CD4-positive, alpha-beta T cell (primary cell): ENCODE data around the gene HMGA1. TPM values are rescaled to one million over a fixed set of nuclear protein-coding genes. Genes with fewer than 3 reads are reported as not detected.

Experiments used
- ATAC-seq: fragments of 200-7000 bp; cut with Tn5 transposase; one replicate; pipeline ENCODE4 v1.10.0; 2022; ENCODE audit warnings: mild to moderate bottlenecking; ENCODE audit not compliant: poor library complexity
- CTCF ChIA-PET: fragments of 350-600 bp; sonication (Branson Sonifier 250); formaldehyde crosslinking; loops from one replicate; lab custom pipeline; 2021; ENCODE audit warnings: antibody characterized with exemption, inconsistent platforms; lab: Charles Lee
- POLR2A ChIA-PET: fragments of 350-600 bp; sonication (Branson Sonifier 250); formaldehyde crosslinking; loops from one replicate; lab custom pipeline; 2021; ENCODE audit warnings: antibody characterized with exemption, inconsistent platforms; lab: Charles Lee
- DNase-seq, 14 experiments: peaks; one replicate each; pipeline ENCODE4 v3.0.0-alpha.2; 2013 to 2020; ENCODE audit warnings: mixed read lengths in 2 of 14
- H3K27ac ChIP-seq, 2 donors: one replicate each; pipeline versions ENCODE4 v1.5.1 to v1.7.0; 2013; ENCODE audit warnings: low read length in 2 of 2, low read depth in 1 of 2, mild to moderate bottlenecking in 1 of 2
- H3K27me3 ChIP-seq, 2 experiments: 1 replicate in 1 of 2; 2 replicates in 1 of 2; pipeline versions ENCODE4 v1.6.1 to v1.7.0; 2013; ENCODE audit warnings: low read length in 2 of 2, control low read depth in 1 of 2, mild to moderate bottlenecking in 1 of 2, moderate library complexity in 1 of 2; ENCODE audit not compliant: insufficient read depth in 2 of 2, control insufficient read depth in 1 of 2
- H3K36me3 ChIP-seq: one replicate; pipeline ENCODE4 v1.6.1; 2013; ENCODE audit warnings: low read length, control low read depth; ENCODE audit not compliant: insufficient read depth
- H3K4me1 ChIP-seq: one replicate; pipeline ENCODE4 v1.6.1; 2013; ENCODE audit warnings: low read length, control low read depth; ENCODE audit not compliant: insufficient read depth
- H3K4me3 ChIP-seq: one replicate; pipeline ENCODE4 v1.5.1; 2013; ENCODE audit warnings: mild to moderate bottlenecking, low read length, moderate library complexity
- H3K9me3 ChIP-seq, 2 experiments: 1 replicate in 1 of 2; 2 replicates in 1 of 2; pipeline versions ENCODE4 v1.6.1 to v1.7.0; 2013; ENCODE audit warnings: low read length in 2 of 2, mild to moderate bottlenecking in 2 of 2, control low read depth in 1 of 2, moderate library complexity in 1 of 2; ENCODE audit not compliant: control insufficient read depth in 1 of 2, insufficient read depth in 1 of 2
- H3K27ac Mint-ChIP-seq: one replicate; pipeline ENCODE4 v1.8.0; 2020; ENCODE audit warnings: mixed read lengths
- H3K27me3 Mint-ChIP-seq: one replicate; pipeline ENCODE4 v1.8.0; 2021; ENCODE audit warnings: mixed read lengths
- H3K36me3 Mint-ChIP-seq: one replicate; pipeline ENCODE4 v1.8.0; 2021; ENCODE audit warnings: low read depth, mixed read lengths
- H3K4me1 Mint-ChIP-seq: one replicate; pipeline ENCODE4 v1.8.0; 2021; ENCODE audit warnings: low read depth, mixed read lengths
- H3K4me3 Mint-ChIP-seq: one replicate; pipeline ENCODE4 v1.8.0; 2020; ENCODE audit warnings: mild to moderate bottlenecking, mixed read lengths
- H3K9me3 Mint-ChIP-seq: one replicate; pipeline ENCODE4 v1.8.0; 2020; ENCODE audit warnings: mixed read lengths
- CTCF ChIP-seq: fragments of 200-600 bp; IDR thresholded peaks from one replicate; pipeline ENCODE4 v1.8.0; 2022; ENCODE audit warnings: antibody characterized with exemption, mild to moderate bottlenecking
- intact Hi-C, 2 experiments: fragments of 100-400 bp; cut with DNase I in 1 of 2; cut with micrococcal nuclease in 1 of 2; formaldehyde crosslinking; loops; one replicate each; pipeline versions ENCODE4 v1.15.1 to v1.9.0; 2023 to 2025; cut with DNase I, micrococcal nuclease
- total RNA-seq, 174 experiments: library from RNA in 2 of 174; stranded (reverse) in 2 of 174; gene quantifications; one replicate each; pipeline ENCODE4 v1.2.3 and lab custom pipeline; 2021 to 2026

The HMGA1 gene
- total RNA-seq, 2 experiments from 2014 or later: 102 to 107 TPM

- Mint-ChIP-seq H3K27me3 (no peaks in the 10 kb centered on the region), H3K36me3 (peaks cover 72% of the 10 kb centered on the region), H3K4me3 (no peak overlapping the region), H3K9me3 (no peaks in the 10 kb centered on the region), H3K4me1 (peaks cover 21% of the 10 kb centered on the region), H3K27ac (peak overlapping the region; percentile 56)
- Histone ChIP-seq H3K4me1 (peaks cover 6% of the 10 kb centered on the region), H3K36me3 (peaks cover 28% of the 10 kb centered on the region), H3K27me3 (no peaks in the 10 kb centered on the region), H3K4me3 (no peak overlapping the region), H3K9me3 (no peaks in the 10 kb centered on the region), H3K27ac (no peak overlapping the region)
- DNase-seq (no peak), ATAC-seq (no peak)
- ChIA-PET POLR2A (interaction anchor here (1.2 kb wide), 1 partner anchor 39 kb away, joined by 3 read pairs; the partner anchor contains the start of gene SMIM29), CTCF (no interaction called here)
- no peak for TF ChIP-seq CTCF
- intact Hi-C loops: no loop called here
These were observed 51.9 kb downstream of the HMGA1 start for GRCh38 chr6:34288581-34288980.

GRCh38 chr6:34289137-34289536, 52.5 kb downstream of the HMGA1 start:
- ChIA-PET CTCF (interaction anchor here (0.9 kb wide), 1 partner anchor 93 kb away, joined by 3 read pairs; no protein-coding TSS in a partner anchor), POLR2A (interaction anchor here (1.2 kb wide), 1 partner anchor 40 kb away, joined by 3 read pairs; the partner anchor contains the start of gene SMIM29)
- Histone ChIP-seq H3K27ac (no peak overlapping the region), H3K9me3 (no peaks in the 10 kb centered on the region), H3K36me3 (peaks cover 33% of the 10 kb centered on the region), H3K4me3 (no peak overlapping the region), H3K4me1 (peaks cover 4% of the 10 kb centered on the region), H3K27me3 (no peaks in the 10 kb centered on the region)
- peaks cover 72% of the 10 kb centered on the region for H3K36me3 Mint-ChIP-seq
- no peak for DNase-seq
- intact Hi-C loops: no loop called here
- H3K27ac Mint-ChIP-seq: peak overlapping the region; percentile 56
- no peak for TF ChIP-seq CTCF
- H3K4me3 Mint-ChIP-seq: no peak overlapping the region
- H3K27me3 Mint-ChIP-seq: no peaks in the 10 kb centered on the region
- peaks cover 21% of the 10 kb centered on the region for H3K4me1 Mint-ChIP-seq
- H3K9me3 Mint-ChIP-seq: no peaks in the 10 kb centered on the region
- ATAC-seq: no peak

GRCh38 chr6:34292954-34293353, 56.3 kb downstream of the HMGA1 start:
- no peak for DNase-seq
- Histone ChIP-seq H3K4me3 (no peak overlapping the region), H3K4me1 (peaks cover 8% of the 10 kb centered on the region), H3K27me3 (no peaks in the 10 kb centered on the region), H3K27ac (no peak overlapping the region), H3K36me3 (peaks cover 30% of the 10 kb centered on the region), H3K9me3 (no peaks in the 10 kb centered on the region)
- ChIA-PET POLR2A (no interaction called here), CTCF (no interaction called here)
- peaks cover 10% of the 10 kb centered on the region for H3K4me1 Mint-ChIP-seq
- no peaks in the 10 kb centered on the region for H3K27me3 Mint-ChIP-seq
- intact Hi-C loops: no loop called here
- TF ChIP-seq CTCF: no peak
- ATAC-seq: no peak
- H3K36me3 Mint-ChIP-seq: peaks cover 56% of the 10 kb centered on the region
- H3K4me3 Mint-ChIP-seq: no peak overlapping the region
- H3K9me3 Mint-ChIP-seq: no peaks in the 10 kb centered on the region
- no peak overlapping the region for H3K27ac Mint-ChIP-seq
